ENCODE measurements around the gene H2BK1. TPM values are rescaled to one million over a fixed set of nuclear protein-coding genes. Genes with fewer than 3 reads are reported as not detected.

H2BK1 gene
- total RNA-seq, 1 experiment from 2014 or later = 0.87 TPM

DNA sequence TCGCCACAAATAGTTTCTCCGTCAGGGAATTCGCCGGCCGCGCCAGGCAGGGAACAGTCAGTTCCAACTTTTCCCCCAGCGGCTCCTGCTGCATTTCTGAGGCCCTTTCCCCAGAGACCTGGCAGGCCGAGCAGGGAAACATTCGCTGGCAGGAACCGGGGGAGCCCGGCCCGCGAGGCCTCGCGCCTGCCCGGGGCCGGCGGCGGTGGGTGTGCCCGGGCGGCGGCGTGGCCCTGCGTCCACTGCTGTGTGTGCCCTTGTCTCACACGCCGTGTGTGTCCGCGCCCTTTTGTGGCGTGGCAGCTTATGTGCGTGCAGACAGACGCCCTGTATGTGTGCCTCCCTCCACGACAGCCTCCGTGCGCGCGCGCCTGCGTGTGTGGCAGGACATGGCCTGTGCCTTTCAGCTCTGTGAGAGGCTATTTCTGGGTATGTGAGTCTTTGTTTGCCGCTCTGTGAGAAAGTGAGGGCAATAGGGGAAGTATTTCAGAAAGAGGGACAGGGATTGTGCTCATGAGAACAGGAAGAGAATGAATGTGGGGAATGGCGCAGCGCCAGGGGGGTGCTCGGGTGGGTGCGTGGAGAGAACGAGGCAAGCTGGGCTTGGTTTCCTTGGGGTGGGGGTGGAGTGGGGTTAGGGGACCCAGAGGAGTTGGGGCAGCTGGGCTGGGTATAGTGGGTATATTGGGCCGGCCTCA is 38.9 kb upstream of the H2BK1 start:
- Mint-ChIP-seq H3K9me3 (no peaks in the 10 kb centered on the region), H3K4me3 (peak overlapping the region; percentile 71), H3K27ac (no peak overlapping the region), H3K27me3 (ENCODE audit: low read depth) (peaks cover 71% of the 10 kb centered on the region), H3K36me3 (no peaks in the 10 kb centered on the region), H3K4me1 (peaks cover 57% of the 10 kb centered on the region)
- DNase-seq (ENCODE audit: low spot score) (no peak), ATAC-seq (no peak)
- POLR2A ChIA-PET = interaction anchor here (1.8 kb wide), 1 partner anchor 21 kb away, joined by 6 read pairs; no protein-coding TSS in a partner anchor
- CTCF ChIA-PET = interaction anchor here (1.0 to 1.4 kb wide), 2 partner anchors 55 to 133 kb away, joined by 3 to 5 read pairs; no protein-coding TSS in a partner anchor
- TF ChIP-seq, protein P1, sequence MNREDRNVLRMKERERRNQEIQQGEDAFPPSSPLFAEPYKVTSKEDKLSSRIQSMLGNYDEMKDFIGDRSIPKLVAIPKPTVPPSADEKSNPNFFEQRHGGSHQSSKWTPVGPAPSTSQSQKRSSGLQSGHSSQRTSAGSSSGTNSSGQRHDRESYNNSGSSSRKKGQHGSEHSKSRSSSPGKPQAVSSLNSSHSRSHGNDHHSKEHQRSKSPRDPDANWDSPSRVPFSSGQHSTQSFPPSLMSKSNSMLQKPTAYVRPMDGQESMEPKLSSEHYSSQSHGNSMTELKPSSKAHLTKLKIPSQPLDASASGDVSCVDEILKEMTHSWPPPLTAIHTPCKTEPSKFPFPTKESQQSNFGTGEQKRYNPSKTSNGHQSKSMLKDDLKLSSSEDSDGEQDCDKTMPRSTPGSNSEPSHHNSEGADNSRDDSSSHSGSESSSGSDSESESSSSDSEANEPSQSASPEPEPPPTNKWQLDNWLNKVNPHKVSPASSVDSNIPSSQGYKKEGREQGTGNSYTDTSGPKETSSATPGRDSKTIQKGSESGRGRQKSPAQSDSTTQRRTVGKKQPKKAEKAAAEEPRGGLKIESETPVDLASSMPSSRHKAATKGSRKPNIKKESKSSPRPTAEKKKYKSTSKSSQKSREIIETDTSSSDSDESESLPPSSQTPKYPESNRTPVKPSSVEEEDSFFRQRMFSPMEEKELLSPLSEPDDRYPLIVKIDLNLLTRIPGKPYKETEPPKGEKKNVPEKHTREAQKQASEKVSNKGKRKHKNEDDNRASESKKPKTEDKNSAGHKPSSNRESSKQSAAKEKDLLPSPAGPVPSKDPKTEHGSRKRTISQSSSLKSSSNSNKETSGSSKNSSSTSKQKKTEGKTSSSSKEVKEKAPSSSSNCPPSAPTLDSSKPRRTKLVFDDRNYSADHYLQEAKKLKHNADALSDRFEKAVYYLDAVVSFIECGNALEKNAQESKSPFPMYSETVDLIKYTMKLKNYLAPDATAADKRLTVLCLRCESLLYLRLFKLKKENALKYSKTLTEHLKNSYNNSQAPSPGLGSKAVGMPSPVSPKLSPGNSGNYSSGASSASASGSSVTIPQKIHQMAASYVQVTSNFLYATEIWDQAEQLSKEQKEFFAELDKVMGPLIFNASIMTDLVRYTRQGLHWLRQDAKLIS (CRISPR knock-in tag; IDR thresholded peaks at IDR 0.05; ENCODE audit: borderline replicate concordance) = no peak
- TF ChIP-seq, protein P2, sequence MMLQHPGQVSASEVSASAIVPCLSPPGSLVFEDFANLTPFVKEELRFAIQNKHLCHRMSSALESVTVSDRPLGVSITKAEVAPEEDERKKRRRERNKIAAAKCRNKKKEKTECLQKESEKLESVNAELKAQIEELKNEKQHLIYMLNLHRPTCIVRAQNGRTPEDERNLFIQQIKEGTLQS (CRISPR knock-in tag; conservative IDR thresholded peaks at IDR 0.05) = no peak
- TF ChIP-seq, protein P3, sequence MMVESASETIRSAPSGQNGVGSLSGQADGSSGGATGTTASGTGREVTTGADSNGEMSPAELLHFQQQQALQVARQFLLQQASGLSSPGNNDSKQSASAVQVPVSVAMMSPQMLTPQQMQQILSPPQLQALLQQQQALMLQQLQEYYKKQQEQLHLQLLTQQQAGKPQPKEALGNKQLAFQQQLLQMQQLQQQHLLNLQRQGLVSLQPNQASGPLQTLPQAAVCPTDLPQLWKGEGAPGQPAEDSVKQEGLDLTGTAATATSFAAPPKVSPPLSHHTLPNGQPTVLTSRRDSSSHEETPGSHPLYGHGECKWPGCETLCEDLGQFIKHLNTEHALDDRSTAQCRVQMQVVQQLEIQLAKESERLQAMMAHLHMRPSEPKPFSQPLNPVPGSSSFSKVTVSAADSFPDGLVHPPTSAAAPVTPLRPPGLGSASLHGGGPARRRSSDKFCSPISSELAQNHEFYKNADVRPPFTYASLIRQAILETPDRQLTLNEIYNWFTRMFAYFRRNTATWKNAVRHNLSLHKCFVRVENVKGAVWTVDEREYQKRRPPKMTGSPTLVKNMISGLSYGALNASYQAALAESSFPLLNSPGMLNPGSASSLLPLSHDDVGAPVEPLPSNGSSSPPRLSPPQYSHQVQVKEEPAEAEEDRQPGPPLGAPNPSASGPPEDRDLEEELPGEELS (CRISPR knock-in tag; IDR thresholded peaks at IDR 0.05) = no peak
- TF ChIP-seq, protein P4, sequence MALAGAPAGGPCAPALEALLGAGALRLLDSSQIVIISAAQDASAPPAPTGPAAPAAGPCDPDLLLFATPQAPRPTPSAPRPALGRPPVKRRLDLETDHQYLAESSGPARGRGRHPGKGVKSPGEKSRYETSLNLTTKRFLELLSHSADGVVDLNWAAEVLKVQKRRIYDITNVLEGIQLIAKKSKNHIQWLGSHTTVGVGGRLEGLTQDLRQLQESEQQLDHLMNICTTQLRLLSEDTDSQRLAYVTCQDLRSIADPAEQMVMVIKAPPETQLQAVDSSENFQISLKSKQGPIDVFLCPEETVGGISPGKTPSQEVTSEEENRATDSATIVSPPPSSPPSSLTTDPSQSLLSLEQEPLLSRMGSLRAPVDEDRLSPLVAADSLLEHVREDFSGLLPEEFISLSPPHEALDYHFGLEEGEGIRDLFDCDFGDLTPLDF (CRISPR knock-in tag; IDR thresholded peaks at IDR 0.05) = no peak
- TF ChIP-seq NFATC4 (CRISPR knock-in tag; IDR thresholded peaks at IDR 0.05) (no peak), FOXP1 (CRISPR knock-in tag; IDR thresholded peaks at IDR 0.05; ENCODE audit: borderline replicate concordance) (no peak), ZNF396 (CRISPR knock-in tag; IDR thresholded peaks at IDR 0.05; ENCODE audit: borderline replicate concordance) (no peak)
- TF ChIP-seq, protein P5, sequence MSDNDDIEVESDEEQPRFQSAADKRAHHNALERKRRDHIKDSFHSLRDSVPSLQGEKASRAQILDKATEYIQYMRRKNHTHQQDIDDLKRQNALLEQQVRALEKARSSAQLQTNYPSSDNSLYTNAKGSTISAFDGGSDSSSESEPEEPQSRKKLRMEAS (CRISPR knock-in tag; IDR thresholded peaks at IDR 0.05) = no peak
- TF ChIP-seq, protein P6, sequence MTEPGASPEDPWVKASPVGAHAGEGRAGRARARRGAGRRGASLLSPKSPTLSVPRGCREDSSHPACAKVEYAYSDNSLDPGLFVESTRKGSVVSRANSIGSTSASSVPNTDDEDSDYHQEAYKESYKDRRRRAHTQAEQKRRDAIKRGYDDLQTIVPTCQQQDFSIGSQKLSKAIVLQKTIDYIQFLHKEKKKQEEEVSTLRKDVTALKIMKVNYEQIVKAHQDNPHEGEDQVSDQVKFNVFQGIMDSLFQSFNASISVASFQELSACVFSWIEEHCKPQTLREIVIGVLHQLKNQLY (CRISPR knock-in tag; IDR thresholded peaks at IDR 0.05) = no peak
- TF ChIP-seq, protein P7, sequence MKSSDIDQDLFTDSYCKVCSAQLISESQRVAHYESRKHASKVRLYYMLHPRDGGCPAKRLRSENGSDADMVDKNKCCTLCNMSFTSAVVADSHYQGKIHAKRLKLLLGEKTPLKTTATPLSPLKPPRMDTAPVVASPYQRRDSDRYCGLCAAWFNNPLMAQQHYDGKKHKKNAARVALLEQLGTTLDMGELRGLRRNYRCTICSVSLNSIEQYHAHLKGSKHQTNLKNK (CRISPR knock-in tag; IDR thresholded peaks at IDR 0.05) = no peak
- TF ChIP-seq, protein P8, sequence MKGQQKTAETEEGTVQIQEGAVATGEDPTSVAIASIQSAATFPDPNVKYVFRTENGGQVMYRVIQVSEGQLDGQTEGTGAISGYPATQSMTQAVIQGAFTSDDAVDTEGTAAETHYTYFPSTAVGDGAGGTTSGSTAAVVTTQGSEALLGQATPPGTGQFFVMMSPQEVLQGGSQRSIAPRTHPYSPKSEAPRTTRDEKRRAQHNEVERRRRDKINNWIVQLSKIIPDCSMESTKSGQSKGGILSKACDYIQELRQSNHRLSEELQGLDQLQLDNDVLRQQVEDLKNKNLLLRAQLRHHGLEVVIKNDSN (CRISPR knock-in tag; IDR thresholded peaks at IDR 0.05) = no peak

DNA sequence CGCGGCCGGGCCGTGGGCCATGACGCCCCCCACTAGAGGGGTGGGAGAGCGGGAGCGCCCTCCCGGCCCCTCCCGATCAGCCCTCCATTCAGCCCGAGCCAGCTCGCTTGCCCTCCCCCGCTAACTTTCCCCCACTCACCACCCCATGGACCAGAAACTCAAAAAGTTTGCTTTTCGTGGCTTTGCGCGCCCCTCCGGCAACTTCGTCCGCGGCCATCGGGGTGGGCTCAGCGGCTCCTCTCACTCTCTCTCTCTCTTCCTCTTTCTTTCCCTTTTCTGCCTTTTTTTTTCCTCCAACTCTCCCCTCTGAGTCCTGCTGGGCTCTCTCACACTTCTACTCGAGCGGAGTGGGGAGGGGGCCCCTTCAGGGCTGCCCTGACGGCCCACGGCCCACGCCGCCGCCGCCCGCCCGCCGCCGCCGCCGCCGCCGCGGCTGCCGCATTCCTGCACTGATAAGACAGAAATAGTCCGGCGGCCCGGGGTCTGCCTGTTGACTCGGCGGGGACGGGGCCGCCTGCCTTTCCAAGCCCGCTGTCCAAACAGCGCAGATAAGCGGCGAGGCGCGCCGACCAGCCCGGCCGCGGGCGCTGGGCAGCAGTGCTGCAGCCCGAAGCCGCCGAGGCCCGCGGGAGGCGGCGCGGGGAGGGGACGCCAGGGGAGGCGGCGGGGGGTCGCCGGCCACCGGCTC is 38.2 kb upstream of the H2BK1 start, which contains the start of gene SMARCD3:
Gene SMARCD3, minus strand, starts transcription at position 349 of the 688 bp plus-strand sequence. Its CDS starts 132 bp downstream, at position 217.
- Mint-ChIP-seq H3K4me3 (peak within 1 kb of the TSS; percentile 83), H3K27ac (no peak within 1 kb of the TSS), H3K27me3 (ENCODE audit: low read depth) (peaks cover 66% of the 10 kb centered on the region), H3K9me3 (no peaks in the 10 kb centered on the region), H3K36me3 (no peaks in the 10 kb centered on the region), H3K4me1 (peaks cover 63% of the 10 kb centered on the region)
- POLR2A ChIA-PET = interaction anchor here (1.8 kb wide), 1 partner anchor 21 kb away, joined by 6 read pairs; no protein-coding TSS in a partner anchor
- ATAC-seq (no peak), DNase-seq (ENCODE audit: low spot score) (peak; percentile 70)
- TF ChIP-seq, protein P9, sequence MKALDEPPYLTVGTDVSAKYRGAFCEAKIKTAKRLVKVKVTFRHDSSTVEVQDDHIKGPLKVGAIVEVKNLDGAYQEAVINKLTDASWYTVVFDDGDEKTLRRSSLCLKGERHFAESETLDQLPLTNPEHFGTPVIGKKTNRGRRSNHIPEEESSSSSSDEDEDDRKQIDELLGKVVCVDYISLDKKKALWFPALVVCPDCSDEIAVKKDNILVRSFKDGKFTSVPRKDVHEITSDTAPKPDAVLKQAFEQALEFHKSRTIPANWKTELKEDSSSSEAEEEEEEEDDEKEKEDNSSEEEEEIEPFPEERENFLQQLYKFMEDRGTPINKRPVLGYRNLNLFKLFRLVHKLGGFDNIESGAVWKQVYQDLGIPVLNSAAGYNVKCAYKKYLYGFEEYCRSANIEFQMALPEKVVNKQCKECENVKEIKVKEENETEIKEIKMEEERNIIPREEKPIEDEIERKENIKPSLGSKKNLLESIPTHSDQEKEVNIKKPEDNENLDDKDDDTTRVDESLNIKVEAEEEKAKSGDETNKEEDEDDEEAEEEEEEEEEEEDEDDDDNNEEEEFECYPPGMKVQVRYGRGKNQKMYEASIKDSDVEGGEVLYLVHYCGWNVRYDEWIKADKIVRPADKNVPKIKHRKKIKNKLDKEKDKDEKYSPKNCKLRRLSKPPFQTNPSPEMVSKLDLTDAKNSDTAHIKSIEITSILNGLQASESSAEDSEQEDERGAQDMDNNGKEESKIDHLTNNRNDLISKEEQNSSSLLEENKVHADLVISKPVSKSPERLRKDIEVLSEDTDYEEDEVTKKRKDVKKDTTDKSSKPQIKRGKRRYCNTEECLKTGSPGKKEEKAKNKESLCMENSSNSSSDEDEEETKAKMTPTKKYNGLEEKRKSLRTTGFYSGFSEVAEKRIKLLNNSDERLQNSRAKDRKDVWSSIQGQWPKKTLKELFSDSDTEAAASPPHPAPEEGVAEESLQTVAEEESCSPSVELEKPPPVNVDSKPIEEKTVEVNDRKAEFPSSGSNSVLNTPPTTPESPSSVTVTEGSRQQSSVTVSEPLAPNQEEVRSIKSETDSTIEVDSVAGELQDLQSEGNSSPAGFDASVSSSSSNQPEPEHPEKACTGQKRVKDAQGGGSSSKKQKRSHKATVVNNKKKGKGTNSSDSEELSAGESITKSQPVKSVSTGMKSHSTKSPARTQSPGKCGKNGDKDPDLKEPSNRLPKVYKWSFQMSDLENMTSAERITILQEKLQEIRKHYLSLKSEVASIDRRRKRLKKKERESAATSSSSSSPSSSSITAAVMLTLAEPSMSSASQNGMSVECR (CRISPR knock-in tag; IDR thresholded peaks at IDR 0.05; ENCODE audit: borderline replicate concordance) = 0 out of 2 replicates have a peak, but pooled peaks have one; percentile 23
- TF ChIP-seq TP53 (CRISPR knock-in tag; IDR thresholded peaks at IDR 0.05) (no peak), OVOL2 (CRISPR knock-in tag; IDR thresholded peaks at IDR 0.05; ENCODE audit: borderline replicate concordance) (no peak)
- TF ChIP-seq, protein P10, sequence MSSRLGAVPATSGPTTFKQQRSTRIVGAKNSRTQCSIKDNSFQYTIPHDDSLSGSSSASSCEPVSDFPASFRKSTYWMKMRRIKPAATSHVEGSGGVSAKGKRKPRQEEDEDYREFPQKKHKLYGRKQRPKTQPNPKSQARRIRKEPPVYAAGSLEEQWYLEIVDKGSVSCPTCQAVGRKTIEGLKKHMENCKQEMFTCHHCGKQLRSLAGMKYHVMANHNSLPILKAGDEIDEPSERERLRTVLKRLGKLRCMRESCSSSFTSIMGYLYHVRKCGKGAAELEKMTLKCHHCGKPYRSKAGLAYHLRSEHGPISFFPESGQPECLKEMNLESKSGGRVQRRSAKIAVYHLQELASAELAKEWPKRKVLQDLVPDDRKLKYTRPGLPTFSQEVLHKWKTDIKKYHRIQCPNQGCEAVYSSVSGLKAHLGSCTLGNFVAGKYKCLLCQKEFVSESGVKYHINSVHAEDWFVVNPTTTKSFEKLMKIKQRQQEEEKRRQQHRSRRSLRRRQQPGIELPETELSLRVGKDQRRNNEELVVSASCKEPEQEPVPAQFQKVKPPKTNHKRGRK (CRISPR knock-in tag; IDR thresholded peaks at IDR 0.05; ENCODE audit: borderline replicate concordance) = no peak
- CTCF ChIA-PET = interaction anchor here (1.0 to 2.8 kb wide), 5 partner anchors 56 to 133 kb away, joined by 3 to 24 read pairs (median 5); no protein-coding TSS in a partner anchor

All from WTC11 (cell line).